ENCODE results near the gene SMIM3.
"Not testable (repeated sequence)": the region's sequence is repeated elsewhere in the genome, so short reads cannot be mapped to it uniquely, and the experiment has no call there.

Gene SMIM3

GRCh38 chr5:150789450-150789849 is 10.9 kb downstream of the SMIM3 start:
- DNase-seq (ENCODE audit: low spot score) = no peak
- TF ChIP-seq CTCF (IDR thresholded peaks at IDR 0.05; ENCODE audit: extremely low read depth, missing control alignments) = no peak

GRCh38 chr5:150789943-150790611 is 11.5 kb downstream of the SMIM3 start:
- TF ChIP-seq CTCF (IDR thresholded peaks at IDR 0.05; ENCODE audit: extremely low read depth, missing control alignments) = no peak
- DNase-seq (ENCODE audit: low spot score) = peak; percentile 72

DNA sequence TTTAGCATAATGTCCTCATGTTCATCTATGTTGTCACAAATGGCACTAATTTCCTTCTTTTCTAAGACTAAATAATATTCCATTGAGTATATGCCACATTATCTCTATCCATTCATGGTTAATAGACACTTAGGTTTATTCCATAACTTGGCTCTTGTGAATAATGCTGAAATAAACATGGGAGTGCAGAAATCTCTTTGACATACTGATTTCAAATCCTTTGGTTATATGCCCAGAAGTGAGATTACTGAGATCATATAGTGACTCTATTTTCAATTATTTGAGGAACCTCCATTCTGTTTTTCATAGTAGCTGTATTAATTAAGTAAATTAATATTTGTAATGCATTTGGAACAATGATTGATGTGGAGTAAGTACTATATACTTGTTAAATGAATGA is 13.0 kb downstream of the SMIM3 start:
- DNase-seq (ENCODE audit: low spot score) = no peak
- TF ChIP-seq CTCF (IDR thresholded peaks at IDR 0.05; ENCODE audit: extremely low read depth, missing control alignments) = no peak

GRCh38 chr5:150793423-150793888 is 14.9 kb downstream of the SMIM3 start:
- DNase-seq (ENCODE audit: low spot score) = not testable (repeated sequence)

GRCh38 chr5:150794927-150795326 is 16.4 kb downstream of the SMIM3 start:
- no peak for DNase-seq (ENCODE audit: low spot score)
- no peak for TF ChIP-seq CTCF (IDR thresholded peaks at IDR 0.05; ENCODE audit: extremely low read depth, missing control alignments)

DNA sequence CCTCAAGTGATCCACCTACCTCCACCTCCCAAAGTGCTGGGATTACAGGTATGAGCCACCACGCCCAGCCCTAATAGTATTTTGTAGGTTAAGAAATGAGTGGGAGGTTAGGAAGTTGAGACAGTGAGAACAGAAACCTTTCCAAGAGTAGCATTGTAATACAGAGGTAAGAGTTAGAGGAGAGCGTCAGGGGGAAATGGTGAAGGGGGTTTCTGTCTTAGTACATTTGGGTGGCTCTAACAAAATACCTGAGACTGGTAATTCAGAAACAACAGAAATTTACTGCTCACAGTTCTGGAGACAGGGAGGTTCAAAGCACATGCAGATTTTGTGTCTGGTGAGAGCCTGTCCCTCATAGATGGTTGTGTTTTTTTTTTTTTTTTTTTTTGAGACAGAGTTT is 18.8 kb downstream of the SMIM3 start:
- TF ChIP-seq CTCF (IDR thresholded peaks at IDR 0.05; ENCODE audit: extremely low read depth, missing control alignments) = no peak

GRCh38 chr5:150801117-150801927 is 22.8 kb downstream of the SMIM3 start:
- peak; percentile 26 for TF ChIP-seq CTCF (IDR thresholded peaks at IDR 0.05; ENCODE audit: extremely low read depth, missing control alignments)
- no peak for DNase-seq (ENCODE audit: low spot score)

More for the DNA sequence above, 18.8 kb downstream of the SMIM3 start:
- no peak for DNase-seq (ENCODE audit: low spot score)

All from GM20000 (cell line).